HG03103 (cell line): Measurements from ENCODE around the gene DMRTB1.

ENCODE experiments used
- ATAC-seq: cut with Tn5 transposase; IDR thresholded peaks from one replicate; pipeline ENCODE4 v1.9.1; 2021; ENCODE audit warnings: low read depth; ENCODE audit not compliant: unreplicated experiment

Gene DMRTB1

DNA sequence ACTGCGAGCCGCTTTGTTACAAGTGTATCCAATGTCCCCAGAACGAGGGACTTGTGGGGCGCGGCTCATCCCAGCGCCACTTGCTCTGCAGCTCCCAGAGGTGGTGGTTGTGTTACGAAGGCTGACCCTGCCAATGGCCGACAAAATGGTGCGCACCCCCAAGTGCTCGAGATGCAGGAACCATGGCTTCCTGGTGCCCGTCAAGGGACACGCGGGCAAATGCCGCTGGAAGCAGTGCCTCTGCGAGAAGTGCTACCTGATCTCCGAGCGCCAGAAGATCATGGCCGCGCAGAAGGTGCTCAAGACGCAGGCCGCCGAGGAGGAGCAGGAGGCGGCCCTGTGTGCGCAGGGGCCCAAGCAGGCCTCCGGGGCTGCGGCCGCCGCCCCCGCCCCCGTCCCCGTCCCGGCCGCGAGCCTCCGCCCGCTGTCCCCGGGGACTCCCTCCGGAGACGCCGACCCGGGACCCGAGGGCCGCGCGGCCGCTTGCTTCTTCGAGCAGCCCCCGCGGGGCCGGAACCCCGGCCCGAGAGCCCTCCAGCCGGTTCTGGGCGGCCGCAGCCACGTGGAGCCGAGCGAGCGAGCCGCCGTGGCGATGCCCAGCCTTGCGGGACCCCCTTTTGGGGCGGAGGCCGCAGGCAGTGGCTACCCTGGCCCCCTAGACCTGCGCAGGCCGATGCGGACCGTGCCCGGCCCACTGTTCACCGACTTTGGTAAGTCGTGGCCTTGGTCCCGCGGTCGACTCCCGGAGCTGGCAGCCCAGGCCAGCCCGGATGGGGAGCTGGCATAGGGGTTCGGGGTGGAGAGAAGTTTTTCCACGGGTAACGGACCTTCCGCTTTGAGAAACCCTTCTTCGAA lies at the start of gene DMRTB1:
DMRTB1 (plus strand) TSS at position 79 of the 855 bp plus-strand sequence; CDS start at position 134, 55 bp downstream.
- ATAC-seq, result no peak

DNA sequence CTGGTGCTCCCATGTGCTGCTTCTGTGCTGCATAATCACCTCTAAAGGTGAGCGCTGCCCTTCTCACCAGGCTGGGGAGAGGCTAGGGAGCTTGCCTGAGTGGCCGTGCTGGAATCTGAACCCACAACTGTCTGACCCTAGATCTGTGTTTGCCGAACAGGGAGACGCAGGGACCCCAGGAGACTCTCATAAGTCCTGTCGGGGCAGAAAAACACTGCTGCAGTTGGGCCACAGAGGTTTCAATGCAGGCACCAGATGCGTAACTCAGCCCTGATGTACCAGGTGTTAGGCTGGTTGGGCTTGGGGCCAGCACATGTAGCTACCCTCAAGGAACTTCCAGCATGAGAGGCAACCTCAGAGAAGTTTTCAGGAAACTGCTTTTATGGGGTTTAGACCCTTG lies 49.5 kb upstream of the DMRTB1 start:
- ATAC-seq, result no peak

DNA sequence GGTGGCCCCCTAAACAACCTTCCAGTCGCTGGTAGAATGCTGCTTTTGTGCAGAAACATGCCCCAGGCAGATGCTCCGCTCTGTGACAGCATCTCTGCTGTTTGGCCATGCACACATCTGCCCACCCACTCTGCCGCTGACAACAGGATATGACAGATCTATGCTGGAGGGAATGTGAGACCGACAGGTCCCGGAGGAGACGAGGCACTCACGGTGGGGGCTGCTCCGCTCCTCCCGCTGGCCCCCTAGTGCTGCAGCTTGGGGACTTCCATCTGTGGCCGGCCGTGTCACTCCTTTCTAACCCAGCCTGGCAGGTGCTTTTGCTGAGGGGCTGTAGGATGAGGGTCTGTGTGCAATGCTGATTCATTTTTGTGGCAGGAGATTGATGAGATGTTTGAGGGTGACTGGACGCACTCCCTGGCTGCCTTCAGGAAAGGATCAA lies 49.1 kb upstream of the DMRTB1 start:
- ATAC-seq, result no peak

DNA sequence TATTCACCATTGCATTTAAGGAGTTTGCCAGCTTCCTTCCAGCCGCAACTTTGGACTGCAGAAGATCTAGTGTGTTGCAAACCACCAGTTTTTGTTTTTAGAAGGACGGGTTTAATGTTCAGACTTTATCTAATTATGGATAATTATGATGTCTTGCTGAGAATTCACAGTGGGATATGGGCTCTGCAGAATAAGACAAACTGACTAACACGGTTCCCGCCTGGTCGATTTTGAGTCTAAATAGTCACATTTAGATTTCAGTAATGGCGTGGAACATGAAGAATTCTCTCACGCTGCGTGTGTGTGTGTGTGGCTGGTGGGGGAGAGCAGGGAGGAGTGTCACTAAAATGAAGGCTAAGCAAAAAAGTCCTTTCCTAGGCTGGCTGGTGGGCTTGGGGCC lies 48.5 kb upstream of the DMRTB1 start:
- no peak for ATAC-seq

DNA sequence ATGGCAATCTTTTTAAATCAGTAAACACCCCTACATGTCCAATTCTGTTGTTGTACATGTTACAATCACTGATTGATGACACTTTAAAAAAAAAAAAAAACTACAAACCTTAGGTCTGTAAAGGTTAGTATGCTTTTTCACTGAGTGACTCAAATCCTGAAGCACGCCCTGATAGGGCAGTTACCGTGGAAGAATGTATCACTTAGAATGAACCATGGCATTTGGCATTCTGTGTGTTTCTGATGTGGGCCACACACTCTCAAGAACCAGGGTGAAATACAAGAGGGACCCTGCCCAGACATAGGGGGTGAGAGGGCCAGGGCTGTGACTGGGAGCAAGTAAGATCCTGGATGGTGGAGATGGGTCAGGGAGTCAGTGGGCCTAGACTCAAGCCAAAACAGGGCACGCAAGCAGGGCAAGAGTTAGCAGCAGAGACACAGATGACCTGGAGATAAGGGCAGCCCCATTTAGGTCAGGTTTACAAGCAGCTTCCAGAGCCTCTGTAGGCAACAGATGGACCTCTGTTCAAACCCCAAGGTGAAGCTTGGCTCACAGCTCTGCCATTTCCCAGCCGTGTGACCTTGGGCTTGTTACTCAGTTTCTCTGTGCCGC lies 47.6 kb upstream of the DMRTB1 start:
- ATAC-seq, result no peak

DNA sequence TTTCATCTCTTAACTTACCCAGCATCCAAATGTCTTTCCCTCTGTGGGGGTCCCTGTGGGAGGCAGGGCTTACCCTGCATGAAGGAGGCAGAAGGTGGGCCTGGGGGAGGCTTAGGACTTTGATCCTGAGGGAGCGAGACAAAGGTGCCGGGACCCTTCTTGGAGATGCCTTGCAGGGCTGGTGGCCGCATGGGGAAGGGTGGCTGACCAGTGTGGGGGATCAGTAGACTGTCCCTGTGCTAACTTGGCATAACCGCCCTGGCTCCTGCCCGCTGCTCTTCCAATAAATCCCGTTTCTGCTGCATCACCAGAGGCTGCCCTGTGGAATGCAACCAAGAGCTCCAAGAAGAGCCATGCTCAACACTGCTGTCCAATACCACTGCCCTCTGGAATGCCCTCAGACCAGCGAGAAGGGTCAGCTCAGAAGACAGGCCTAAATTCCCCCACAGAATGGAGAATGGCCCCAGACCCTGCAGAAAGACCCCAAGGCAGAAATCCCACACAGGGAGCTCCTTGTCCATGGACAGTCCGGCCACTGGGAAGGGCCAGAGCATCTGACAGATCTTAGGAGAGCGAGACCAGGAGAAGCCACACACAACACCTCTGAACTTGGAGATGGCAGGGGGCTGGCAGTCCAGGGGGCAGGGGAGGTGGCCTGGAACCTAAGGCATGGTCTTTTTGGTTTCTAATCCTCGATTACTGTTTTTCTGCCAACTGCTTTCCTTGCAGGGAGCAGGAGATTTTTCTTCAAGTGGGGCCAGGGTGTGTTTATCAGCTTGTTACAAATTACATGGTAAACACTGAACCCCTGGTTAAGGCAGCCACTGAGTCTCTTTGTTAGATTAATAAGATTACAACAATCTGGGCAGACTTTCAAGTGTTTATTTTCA lies 46.7 kb upstream of the DMRTB1 start:
- ATAC-seq, result no peak

DNA sequence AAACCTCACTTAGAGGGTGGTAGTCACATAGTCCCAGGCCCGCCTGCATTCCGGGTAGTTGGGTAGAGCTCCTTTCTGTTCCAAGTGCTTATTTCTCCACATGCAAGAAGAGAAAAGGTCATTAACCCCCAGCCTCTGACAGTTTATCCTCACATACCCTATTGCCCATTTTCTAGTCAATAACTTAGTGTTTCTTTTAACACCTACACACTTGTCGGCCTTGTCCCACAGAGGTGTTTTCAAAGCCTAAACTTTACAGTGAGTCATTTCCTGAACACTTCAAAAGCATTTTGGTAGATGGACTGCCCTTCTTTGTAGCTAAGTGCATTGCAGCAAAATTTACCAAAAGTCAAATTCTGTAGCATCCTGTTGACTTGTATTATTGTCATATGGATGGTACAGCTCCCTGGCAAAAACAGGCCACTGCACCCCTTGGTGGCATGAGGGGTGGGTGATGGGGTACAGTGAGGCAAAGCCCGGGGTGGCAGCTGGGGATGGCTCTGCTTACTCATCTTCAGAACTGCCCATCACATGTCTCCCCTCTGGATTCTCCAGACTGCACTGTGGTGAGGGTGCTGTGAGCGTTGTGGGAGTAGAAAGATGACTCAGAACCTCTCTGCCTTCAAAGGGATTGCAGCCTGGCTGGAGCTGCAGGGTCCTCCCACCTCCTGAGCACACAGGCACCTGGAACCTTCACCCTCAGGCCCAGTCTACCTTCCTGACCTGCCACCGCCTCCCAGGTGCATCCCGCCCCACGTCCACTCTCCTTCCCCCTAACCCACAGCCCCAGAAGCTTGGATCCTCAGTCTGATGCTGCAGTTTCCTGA lies 45.8 kb upstream of the DMRTB1 start:
- no peak for ATAC-seq

DNA sequence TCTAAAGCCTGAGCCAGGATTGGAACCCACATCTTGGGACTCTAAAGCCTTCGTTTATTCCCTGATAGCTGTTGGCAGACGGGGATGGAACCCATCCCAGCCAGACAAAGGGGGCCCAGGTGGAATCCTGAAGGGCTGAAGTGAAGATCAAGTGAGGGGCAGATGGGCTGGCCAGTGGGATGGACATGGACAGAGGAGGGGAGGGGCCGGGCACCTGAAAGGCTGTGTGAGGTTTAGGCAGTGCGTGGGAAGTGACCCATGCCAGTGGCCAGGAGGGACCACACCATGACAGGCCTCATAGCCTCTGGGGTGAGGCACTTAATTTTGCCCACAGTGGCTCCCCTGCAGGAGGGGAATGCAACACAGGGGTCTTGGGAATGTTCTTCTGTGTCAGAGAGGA lies 44.6 kb upstream of the DMRTB1 start:
- ATAC-seq, result no peak

DNA sequence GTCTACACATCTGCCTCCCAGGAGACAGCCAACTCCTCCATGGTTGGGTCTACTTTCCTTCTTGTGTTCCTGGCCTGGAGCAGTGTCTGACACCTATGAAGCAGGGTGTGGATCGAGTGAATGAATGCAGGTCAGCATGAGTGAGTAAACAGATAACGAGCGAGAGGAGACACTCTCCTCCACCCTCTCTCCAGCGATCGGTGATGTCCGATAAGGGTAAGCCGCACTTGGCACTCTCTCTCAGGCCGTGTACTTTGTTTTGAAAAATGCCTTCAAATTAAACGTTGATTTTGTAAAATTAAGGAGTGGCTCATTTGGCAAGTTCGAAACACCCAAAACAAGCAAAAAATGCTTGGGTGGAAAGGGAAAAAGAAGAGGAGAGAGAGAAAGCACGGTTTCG lies 43.8 kb upstream of the DMRTB1 start:
- no peak for ATAC-seq

DNA sequence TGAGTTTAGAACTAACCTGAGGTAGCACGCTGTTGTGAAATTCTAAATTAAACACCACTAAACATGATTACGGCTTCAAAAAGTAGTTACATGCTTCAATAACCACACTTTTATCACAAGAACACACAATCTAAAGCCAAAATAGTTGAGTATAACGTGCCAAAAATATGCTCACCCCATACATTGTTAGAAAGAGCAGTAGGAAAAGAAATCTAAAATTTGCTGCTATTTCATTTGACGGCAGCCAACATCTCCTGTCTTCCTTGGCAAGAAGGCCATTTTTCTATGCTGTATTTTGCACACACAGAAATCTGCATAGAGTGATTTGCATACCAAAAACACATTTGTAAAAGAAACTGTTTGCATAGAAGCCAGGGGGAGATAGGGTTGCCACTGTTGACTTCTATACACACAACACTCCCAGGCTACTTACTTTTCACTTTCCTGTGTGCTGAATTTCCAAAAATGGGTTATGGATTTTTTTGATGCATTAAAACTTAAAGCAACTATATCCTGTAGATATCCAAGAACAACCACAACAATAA lies 42.9 kb upstream of the DMRTB1 start:
- no peak for ATAC-seq

DNA sequence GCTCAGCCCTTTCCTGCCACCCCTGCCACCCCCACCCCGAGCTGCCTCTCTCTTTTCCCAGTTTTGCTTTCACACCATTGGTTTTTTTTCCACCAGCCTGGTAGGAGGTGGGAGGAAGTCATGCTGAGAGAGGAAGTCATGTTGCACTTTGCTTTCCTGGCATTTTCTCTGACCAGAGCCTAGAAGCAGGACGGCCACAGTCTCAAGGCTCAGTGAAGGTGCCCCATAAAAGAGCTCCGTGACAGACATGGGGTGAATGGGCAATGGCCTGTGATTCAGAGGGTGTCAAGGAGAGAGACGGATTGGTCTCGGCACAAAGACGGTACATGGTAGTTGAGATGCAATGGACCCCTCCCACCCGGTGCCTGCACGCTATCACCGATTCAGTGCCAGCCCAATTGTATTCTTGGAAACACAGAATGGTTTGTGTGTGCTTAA lies 42.1 kb upstream of the DMRTB1 start:
- ATAC-seq, result no peak

DNA sequence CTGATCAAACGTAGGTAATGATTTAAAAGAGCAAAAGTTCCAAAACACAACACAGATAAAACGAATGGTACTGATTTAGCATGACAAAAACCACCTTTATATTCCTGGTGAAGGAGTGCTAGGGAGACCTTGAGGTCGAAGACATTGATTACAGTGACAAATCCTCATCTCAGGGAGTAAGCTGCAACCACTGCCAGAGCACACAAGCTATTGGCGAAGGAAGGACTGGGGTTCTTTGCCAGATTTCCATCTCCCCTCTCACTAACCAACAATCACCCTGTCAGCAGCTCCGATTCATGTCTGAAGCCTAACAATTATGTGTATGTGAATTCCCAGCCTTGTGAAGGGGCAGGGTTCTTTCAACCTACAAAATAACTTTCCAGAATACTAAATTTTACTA lies 40.2 kb upstream of the DMRTB1 start:
- no peak for ATAC-seq

DNA sequence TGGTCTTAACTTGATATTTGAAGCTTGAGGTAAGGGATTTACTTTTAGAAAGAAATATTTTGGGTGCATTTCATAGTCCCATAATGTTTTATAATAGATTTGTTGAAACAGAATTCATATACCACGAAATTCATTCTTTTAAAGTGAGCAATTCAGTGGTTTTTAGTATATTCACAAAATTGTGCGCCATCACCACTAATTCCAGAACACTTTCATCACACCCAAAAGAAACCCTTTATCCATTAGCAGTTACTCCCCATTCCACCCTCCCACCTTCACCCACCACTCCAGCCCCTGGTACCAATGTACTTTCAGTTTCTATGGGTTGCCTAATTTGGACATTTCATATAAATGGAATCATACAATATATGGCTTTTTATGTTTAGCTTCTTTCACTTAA lies 38.9 kb upstream of the DMRTB1 start:
- ATAC-seq, result no peak

DNA sequence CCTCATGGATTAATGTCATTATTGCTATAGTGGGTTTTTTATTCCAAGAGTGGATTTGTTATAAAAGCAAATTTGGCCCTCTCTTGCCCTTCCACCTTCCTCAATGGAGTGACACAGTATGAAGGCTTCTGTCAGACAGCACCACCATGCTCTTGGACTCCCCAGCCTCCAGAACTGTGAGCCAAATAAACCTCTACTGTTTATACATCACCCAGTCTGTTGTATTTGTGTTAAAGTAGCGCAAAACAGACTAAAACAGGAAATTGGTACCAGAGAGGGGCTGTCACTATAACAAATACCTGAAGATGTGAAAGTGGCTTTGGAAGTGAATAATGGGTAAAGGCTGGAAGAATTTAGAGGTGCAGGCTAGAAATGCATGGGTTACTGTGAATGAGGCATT lies 38.0 kb upstream of the DMRTB1 start:
- no peak for ATAC-seq

DNA sequence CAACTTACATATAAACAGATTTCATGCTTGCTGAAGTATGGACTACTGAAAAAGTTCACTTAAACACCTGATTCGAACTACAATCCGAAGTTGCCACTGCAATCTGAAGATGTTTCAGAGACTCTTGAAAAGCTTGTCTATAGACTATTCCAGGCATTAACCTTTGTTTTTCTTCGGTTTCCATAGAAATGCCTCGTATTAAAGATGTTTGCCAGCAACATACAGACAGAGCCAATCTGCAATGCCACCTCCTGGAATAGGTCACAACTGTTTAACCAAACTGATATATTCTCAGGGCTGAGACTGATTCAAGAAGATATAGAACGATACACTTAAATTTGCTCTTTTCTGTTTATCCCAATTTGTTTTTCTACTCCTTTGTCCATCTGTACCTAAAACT lies 28.9 kb upstream of the DMRTB1 start:
- ATAC-seq, result no peak

DNA sequence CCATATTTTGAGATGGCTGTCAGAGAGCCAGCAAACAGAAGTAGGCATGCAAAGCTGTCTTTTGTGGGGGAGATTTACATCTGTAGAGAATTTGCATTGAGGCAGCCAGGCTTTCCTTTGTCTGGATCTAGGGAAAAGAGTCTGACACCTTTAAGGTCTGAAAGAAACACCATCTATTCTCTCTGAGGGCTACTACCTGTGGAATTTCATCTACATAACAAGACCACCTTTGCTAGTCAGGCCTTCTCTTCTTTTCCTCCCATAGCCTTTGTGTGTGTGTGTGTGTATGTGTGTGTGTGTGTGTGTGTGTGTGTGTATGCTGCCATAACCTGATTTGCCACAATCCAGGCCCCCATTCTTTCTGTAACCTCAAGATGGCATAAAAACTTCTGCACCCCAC lies 28.4 kb upstream of the DMRTB1 start:
- ATAC-seq, result no peak

DNA sequence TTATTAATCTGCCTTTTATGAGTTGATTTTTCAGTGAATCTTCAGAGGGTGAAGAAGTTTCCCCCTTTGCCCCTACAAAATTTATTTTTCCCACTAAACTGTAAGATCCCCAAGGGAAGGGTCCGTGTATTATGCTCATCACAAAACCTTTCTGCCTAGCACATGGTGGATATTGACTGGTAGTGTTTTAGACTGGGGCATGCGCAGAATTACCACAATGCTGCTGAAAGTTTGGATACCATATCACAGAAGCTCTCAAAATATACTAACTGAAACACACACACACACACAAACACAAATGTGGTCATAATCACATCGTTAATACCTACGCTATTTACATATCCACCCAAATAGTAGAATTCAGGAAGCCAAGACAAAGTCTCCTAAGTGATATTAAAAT lies 28.0 kb upstream of the DMRTB1 start:
- ATAC-seq, result no peak

DNA sequence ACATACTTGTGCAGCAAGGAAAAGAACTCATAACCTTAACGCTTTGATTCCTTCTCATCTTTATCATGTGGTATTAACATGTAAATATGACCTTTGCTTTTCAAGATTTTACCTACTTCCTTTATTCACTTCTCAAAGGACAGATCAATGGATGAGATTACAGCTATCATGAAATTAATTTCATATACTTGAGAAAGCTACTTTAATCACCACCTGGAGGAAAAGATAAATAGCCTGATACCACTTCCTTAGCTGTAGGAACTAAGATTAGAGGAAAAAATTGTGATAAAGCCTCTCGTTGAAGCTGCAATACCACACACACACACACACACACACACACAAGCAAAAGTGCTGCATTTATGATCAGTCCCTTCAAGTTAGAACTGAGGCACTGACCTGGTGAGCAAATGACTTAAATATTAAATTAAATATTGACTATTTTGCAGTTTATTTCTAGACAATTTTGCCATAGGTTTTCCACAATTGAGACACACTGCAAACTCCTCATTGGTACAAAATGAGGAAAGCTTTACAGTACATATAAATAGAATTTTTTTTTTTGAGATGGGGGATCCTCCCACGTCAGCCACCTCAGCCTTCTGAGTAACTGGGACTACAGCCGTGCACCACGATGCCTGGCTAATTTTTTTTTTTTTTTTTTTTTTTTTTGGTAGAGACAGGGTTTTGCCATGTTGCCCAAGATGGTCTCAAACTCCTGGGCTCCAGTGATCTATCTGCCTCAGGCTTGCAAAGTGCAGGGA lies 27.2 kb upstream of the DMRTB1 start:
- ATAC-seq, result no peak

DNA sequence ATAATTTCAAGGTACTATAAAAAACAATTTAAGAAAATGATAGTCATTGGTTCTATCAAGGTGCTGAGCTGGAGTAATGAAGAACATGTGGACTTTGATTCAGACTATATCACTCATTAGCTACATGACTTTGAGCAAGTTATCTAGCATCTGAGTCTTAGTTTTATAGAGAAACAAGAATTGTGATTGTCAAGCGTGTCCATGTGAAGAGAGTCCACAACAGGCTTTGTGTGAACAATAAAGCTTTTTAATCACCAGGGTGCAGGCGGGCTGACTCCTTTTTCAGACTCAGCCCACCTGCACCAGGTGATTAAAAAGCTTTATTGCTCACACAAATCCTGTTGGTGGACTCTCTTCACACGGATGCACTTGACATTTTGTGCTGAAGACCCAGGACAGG lies 26.6 kb upstream of the DMRTB1 start:
- ATAC-seq, result no peak
